ENCODE results near the gene LILRA6.
"Not testable (repeated sequence)": the region's sequence is repeated elsewhere in the genome, so short reads cannot be mapped to it uniquely, and the experiment has no call there.

LILRA6 gene

DNA sequence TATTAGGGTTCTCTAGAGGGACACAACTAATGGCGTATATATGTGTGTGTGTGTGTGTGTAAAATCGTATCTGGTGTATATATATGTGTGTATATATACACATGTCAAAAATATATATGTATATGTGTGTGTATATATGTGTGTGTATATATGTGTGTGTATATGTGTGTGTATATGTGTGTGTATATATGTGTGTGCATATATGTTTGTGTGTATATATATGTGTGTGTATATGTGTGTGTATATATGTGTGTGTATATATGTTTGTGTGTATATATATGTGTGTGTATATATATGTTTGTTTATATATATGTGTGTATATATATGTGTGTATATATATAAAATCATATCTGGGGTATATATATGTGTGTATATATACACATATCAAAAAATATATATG is 19.9 kb upstream of the LILRA6 start:
- DNase-seq (ENCODE audit: low read depth in 3 of 3) = no peak

DNA sequence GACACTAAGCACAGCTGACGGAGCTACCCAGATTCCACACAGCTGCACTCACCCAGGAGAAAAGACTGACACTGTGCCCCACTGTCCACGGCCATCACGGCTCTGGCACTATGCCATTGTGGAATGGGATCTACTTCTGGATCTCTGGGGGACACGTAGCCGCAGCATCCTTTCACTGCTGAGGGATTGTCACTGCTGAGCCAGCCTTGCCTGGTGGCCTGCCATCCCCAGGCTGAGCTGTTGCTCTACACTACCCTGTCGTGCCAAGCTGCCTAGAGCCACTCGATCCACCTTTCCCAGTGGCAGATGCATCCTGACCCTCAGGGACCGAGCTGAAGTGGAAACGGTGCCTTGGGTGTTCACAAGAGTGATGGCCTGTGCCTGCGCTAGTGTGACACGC is 19.5 kb upstream of the LILRA6 start:
- no peak for DNase-seq (ENCODE audit: low read depth in 3 of 3)

DNA sequence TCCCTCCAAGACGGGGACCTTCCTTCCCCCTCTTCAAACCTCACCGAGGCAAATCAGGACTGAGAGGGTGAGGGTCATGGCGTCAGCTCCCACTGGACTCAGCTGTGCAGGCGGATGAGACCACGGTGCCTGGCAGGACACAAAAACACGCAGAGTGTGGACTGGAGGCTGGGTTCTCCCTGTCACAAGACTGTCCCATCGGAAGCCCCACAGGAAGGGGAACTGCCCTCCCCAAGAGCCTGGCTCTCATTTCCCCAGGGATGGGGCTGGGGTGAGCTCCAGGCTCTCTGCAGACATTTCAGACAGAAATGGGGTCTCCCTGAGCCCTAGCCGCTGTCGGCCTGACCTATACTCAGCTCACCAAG is 14.5 kb upstream of the LILRA6 start, which contains the start of gene LILRB5:
LILRB5 (minus strand) TSS at position 158 of the 365 bp plus-strand sequence; CDS start at position 78, 80 bp downstream.
- no peak for DNase-seq (ENCODE audit: low read depth in 3 of 3)

DNA sequence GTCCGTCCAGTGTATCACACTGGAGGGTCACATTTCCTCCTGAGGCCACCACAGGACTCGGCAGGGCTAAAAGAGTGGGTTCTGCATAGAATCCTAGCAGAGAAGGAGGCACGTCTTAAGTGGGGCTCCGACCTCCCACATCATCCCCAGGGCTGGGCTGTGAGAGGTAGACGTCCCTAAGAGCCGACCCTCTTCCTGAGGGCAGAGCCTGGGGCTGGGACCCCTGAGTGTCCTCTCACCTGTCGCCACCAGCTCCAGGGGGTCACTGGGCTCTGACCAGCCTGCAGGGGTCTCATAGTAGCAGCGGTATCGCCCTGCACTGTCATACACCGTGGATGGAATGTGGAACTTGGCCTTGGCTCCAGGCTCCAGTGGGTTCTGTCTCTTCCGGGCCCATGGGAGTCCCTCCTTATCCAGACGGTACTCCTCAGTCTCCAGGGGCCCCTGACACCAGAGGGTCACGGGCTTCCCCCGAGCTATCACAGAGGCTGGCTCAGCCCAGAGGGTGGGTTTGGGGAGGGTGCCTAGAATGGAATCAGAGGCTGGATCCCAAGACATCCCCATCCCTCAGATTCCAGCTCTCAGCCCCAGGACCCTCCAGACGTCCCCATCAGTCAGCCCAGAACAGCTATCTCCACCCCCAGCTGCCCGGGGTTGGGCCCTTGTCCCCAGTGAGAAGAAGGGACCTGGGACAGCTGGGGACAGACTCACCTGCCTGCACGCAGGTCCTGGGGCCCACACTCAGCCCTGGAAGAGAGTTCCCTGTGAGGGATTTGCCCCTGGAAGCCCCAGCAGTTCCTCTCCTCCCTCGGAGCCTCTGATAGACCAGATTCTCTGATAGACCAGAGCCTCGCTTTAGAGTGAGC is 13.9 kb upstream of the LILRA6 start:
- DNase-seq (ENCODE audit: low read depth in 3 of 3) = no peak

DNA sequence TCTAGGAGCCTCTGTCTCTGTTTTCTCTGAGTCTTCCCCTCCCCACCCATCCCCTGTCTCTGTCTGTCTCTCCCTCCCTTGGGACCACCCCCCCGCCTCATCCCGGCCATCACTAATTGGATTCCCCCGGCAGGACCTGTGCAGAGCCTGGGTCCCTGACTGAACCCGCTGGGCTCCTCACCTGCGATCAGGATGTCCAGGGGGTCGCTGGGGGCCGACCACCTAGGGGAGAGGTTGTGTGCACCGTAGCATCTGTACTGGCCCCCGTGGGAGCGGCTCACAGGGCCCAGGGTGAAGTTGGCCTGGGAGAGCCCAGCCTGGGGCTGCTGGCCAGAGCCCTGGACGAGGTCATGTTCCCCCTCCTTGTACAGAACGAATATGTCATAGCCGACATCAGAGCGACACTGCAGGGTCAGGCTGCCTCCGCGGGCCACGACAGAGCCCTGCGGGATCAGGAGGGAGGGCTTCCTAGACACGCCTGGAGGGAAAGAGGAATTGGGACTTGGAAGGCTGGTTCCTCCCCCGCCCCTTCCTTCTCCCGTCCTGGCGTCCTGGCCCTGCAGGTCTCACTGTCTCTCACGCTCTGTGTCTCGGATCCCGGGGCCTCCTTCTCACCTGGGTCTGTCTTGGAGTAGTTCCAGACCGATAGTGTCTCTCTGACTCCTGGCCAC is 12.7 kb upstream of the LILRA6 start:
- no peak for DNase-seq (ENCODE audit: low read depth in 3 of 3)

DNA sequence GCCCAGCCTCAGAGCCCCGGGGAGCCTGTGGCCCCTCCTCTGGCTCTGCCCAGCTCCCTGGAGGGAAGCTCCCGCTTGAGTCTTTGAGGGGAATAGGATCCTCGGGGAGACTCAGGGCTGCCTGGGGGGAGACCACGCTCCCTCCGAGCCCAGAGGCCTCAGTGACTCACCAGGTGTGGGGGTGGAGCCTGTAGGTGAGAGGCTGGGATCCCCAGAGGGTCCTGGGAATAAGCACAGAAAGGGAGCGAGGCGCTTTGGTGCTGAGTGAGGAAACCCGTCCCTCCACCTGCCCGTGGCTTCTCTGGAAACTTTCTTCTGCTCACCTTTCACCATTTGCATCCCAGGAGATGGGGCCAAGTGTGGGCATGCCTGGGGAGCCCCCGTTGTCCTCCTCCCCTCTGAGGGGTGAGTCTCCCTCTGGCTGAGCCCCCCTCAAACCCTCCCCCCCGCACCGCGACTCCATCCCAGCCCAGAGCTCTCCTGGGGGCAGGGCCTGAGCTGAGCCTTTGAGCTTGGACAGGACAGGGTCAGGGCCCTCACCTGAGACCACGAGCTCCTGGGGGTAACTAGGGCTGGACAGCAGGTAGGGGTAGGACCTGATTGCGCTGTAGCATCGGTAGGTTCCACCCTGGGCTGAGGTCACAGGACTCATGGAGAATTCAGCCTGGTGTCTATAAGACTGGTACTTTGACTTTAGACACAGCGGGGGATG is 11.8 kb upstream of the LILRA6 start:
- DNase-seq (ENCODE audit: low read depth in 3 of 3) = no peak

DNA sequence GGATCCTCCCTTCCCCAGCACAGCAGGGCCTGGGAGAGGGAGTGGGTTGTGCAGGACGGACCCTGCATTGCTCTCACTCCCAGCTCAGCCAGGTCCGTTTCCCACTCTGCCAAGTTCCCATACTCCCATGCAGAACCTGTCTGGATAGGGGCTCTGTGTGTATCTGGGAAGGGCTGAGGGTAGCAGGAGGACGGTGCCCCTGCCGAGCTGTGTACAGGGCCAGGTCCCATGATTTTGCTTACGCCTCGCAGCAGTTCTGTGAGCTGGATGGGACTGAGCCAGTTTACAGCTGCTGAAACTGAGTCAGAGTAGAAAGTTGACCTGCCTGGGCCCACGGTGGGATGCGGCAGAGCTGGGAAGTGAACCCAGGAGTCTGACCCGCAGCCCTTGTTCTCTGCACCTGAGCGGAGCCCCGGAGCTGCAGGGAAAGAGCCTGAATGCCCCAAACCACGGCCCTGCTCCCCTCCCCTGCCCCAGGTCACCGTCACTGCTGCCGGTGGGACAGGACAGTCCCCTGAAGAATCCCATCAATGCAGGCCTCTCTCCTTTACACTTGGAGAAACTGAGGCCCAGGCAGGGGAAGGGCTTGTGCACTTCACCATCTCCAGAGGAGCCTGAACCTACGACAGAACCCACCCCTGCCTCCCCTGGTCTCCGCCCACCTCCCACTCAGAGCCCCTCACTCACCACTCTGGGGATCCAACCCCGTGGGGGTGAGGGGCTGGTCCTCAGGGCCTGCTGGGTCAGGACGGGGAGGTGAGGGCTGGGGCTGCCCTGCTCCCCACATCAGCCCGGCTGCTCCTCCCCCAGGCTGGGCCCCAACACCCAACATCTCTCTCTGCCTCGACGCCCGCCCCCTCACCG is 11.0 kb upstream of the LILRA6 start:
- no peak for DNase-seq (ENCODE audit: low read depth in 3 of 3)

DNA sequence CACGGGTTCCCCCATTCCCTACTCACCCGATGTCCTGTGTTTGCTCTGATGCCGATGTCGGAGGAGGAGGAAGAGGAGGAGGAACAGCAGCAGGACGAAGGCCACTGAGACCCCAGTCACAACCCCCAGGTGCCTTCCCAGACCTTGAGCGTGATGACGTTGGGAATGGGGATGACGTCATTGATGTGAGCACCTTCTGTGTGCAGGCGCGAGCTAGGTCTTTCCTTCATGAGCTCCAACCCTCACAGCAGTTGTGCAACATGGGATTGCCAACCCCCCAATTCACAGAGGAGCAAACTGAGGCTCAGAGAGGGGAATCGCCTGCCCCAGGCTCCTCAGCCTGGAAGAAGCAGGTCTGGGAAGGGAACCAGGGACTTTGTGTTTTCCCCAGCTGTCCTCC is 10.3 kb upstream of the LILRA6 start:
- no peak for DNase-seq (ENCODE audit: low read depth in 3 of 3)

DNA sequence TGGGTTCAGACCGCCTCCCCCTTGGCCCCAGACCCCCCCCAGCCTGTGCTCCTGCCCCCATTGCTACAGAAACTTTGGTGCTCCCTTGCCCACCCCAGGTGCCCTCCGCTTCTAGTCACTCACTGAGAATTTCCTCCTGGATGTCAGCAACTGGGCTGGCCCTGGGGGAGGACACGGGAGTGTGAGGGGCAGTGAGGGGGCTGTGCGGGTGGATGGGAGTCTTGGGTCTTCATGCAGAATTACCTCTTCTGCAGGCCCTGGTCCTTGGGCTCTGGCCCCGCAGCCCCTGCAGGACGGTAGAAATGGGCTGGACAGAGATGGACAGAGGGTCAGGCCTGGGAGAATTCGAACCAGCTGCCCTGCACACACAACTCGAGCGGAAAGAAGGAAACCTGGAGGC is 9.7 kb upstream of the LILRA6 start:
- DNase-seq (ENCODE audit: low read depth in 3 of 3) = no peak

DNA sequence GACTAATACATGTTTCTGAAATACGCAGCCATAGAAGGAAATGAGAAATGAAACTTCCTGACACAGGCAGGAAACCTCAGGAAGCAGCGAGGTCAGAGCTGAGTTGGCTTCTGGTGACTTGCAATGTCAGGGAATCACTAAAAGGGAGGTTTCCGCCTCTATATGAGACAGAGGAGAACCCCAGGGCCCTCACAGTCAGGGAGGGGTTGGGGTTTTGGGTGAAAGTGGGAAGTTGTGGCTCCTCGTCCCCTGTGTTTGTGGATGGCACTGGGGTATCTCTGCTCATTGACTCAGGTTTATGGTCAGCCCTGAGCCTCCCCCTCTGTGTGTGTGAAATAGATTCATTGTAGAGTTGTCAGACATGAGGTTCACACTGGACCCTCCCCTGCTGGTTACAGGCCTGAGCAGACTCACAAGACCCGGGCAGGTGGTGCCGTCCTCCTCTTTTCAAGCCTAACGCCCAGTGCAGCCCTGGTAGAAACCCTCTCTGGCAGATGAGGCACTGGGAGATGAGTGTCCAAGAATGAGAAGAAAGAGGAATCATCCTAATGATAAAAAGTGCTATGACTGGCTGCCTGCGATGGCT is 5.5 kb upstream of the LILRA6 start:
- no peak for DNase-seq (ENCODE audit: low read depth in 3 of 3)

DNA sequence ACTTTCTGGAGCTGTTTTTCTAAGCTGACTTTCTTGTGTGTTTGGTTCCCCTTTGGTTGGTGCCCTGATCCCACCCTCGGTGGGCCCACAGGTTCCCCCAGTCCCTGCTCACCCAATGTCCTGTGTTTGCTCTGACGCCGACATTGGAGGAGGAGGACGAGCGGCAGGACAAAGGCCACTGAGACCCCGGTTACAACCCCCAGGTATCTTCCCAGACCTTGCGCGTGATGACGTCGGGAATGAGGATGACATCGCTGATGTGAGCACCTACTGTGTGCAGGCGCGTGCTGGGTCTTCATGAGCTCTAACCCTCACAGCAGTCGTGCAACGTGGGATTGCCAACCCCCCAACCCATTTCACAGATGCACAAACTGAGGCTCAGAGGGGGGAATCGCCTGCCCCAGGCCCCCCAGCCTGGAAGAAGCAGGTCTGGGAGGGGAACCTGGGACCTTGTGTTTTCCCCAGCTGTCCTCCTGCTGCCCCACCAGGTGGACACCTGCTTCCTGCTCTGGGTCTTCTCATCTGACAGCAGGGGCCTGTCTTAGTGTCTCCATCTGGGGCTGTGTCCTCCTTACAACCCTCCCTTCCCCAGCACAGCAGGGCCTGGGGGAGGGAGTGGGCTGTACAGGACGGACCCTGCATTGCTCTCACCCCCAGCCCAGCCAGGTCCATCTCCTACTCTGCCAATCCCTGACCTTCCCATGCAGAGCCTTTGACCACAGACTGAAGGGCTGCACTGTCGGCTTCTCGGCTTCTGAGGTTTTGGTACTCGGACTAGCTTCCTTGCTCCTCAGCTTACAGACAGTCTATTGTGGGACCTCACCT is 4.7 kb upstream of the LILRA6 start:
- DNase-seq (ENCODE audit: low read depth in 3 of 3) = no peak

DNA sequence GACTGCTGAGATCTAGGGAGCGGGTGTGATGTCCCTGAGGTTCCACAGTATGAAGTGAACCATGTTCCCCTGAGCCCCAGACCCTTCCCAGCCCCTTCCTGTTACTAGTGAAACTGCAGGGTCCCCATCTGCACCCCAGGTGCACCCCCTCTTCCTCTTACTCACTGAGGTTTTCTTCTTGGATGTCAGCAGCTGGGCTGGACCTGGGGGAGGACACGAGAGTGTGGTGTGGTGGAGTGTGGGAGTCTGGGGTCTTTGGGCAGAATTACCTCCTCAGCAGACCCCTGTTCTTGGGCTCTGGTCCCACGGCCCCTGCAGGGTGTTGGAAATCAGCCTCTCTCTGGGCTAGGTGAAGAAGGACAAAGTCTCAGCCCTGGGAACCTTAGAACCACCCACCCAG is 3.3 kb upstream of the LILRA6 start:
- DNase-seq (ENCODE audit: low read depth in 3 of 3) = no peak

DNA sequence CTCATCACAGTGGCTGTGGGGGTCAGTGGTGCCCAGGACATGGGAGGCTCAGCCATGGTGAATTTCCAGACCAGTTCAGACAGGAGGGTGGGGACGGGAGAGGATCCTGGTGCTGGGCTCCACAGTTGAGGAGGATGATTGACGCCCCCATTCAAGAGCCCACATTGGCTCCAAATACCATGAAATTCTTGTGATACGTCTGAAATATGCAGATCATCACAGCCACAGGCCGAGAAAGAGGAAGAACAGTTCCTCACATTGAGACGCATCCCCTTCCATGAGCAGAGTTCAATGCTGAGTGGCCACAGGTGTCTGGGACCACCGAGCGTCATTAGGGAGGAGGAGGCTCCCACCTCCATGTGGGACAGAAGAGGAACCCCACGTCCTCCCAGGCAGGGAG is 1.2 kb upstream of the LILRA6 start:
- not testable (repeated sequence) for DNase-seq (ENCODE audit: low read depth in 3 of 3)

DNA sequence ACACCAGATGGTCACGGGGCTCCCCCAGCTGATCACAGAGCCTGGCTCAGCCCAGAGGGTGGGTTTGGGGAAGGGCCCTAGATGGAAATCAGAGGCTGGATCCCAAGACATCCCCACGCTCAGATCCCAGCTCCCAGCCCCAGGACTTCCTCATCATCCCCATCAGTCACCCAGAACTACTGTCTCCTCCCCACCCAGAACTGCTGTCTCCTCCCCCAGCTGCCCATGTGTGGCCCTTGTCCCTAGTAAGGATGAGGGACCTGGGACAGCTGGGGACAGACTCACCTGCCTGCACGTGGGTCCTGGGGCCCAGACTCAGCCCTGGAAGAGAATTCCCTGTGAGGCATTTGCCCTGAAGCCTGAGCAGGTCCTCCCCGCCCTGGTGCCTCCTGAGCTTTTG is 356 bp downstream of the LILRA6 start:
- DNase-seq (ENCODE audit: low read depth in 3 of 3) = not testable (repeated sequence)

DNA sequence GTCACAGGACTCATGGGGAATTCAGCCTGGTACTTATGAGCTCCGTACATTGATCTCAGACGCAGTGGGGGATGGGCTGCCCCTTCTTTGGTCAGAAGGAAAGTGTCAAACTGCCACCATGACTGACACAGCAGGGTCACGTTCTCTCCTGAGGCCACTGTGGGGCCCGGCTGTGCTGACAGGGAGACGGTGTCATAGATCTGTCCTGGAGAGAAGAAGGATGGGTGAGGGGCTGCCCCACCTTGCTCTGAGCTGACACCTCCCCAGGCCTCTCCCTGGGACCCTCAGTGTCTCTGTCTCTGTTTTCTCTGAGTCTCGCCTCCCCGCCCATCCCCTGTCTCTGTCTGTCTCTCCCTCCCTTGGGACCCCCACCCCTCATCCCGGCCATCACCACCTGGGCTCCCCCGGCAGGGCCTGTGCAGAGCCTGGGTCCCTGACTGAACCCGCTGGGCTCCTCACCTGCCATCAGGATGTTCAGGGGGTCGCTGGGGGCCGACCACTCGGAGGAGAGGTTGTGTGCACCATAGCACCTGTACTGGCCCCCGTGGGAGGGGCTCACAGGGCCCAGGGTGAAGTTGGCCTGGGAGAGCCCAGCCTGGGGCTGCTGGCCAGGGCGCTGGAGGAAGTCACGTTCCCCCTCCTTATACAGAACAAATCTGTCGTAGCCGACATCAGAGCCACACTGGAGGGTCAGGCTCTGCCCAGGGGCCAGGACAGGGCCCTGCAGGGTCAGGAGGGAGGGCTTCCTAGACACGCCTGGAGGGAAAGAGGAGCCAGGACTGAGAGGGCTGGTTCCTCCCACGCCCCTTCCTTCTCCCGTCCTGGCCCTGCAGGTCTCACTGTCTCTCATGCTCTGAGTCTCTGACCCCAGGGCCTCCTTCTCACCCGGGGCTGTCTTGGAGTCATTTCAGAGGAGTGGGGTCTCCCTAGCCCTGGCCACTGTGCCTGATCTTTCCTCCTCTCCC is 1.9 kb downstream of the LILRA6 start:
- DNase-seq (ENCODE audit: low read depth in 3 of 3) = not testable (repeated sequence)

DNA sequence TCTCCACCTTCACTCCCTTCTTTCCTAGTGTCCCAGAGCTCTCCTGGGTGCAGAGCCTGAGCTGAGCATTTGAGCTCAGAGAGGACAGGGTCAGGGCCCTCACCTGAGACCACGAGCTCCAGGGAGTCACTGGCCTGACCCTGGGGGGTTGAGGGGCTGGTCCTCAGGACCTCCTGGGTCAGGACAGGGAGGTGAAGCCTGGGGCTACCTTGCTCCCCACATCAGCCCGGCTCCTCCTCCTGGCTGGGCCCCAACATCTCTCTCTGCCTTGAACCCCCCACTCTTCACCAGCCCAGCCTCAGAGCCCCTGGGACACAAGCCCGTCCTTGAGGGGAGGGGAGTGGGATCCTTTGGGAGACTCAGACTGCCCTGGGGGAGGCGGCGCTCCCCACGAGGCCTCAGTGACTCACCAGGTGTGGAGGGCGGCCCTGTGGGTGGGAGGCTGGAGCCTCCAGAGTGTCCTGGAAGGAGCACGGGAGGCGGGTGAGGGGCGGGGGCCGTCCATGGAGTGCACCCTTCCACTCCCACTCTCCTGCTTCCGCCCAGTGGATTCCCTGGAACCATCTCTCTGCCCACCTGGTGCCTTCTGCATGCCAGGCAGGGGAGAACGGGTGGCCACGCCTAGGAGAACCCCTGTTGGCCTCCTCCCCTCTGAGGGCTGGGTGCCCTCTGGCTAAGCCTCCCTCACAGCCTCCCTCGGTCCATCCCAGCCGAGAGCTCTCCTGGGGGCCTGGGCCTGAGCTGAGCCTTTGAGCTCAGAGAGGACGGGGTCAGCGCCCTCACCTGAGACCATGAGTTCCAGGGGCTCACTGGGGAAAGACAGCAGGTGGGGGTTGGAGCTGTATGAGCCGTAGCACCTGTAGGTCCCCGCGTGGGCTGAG is 2.9 kb downstream of the LILRA6 start:
- not testable (repeated sequence) for DNase-seq (ENCODE audit: low read depth in 3 of 3)

DNA sequence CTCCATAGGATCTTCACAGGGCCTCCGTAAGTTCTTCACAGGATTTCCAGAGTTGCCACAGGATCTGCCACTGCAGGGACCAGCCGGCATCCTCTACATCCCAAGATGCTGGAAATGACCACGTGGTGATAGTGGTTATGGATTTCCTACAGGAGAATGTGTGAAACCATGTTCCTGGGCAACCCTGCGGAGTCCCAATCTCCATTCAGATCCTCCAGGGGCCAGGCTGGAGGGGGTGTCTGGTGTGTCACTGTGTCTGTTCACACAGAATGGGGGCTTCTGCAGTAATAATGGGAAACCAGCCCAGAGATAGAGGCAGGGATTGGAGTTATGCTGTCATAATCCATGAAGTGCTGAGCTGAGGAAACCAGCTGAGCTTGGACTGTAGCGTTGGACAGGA is 8.6 kb downstream of the LILRA6 start:
- DNase-seq (ENCODE audit: low read depth in 3 of 3) = no peak
